HepG2 (cell line): Measurements from ENCODE around the gene ZCCHC3. TPM values are rescaled to one million over a fixed set of nuclear protein-coding genes. Genes with fewer than 3 reads are reported as not detected.

Experiments
- ADNP ChIP-seq: sonication (generic); formaldehyde crosslinking; IDR thresholded peaks from 2 replicates; pipeline ENCODE4 v1.4.0; 2020; ENCODE audit warnings: missing genetic modification reagents
- GPN1 ChIP-seq: sonication (generic); formaldehyde crosslinking; IDR thresholded peaks from 2 replicates; pipeline ENCODE4 v1.5.1; 2020; ENCODE audit warnings: missing genetic modification reagents, borderline replicate concordance
- HNRNPK ChIP-seq: fragments of 200-400 bp; formaldehyde crosslinking; IDR thresholded peaks from 2 replicates; pipeline ENCODE4 v1.6.1; 2018; ENCODE audit warnings: low read length, low read depth, moderate library complexity, mild to moderate bottlenecking; ENCODE audit not compliant: poor library complexity, severe bottlenecking
- HNRNPUL1 ChIP-seq: fragments of 200-400 bp; formaldehyde crosslinking; IDR thresholded peaks from 2 replicates; pipeline ENCODE4 v1.6.1; 2017; ENCODE audit warnings: low read depth, mild to moderate bottlenecking, low read length, moderate library complexity
- IRF1 ChIP-seq: sonication (generic); formaldehyde crosslinking; IDR thresholded peaks from 2 replicates; pipeline ENCODE4 v1.4.0; 2020; ENCODE audit warnings: low read depth, mild to moderate bottlenecking, missing genetic modification reagents
- MAF1 ChIP-seq: sonication (generic); formaldehyde crosslinking; IDR thresholded peaks from 2 replicates; pipeline ENCODE4 v1.5.0; 2020; ENCODE audit warnings: missing genetic modification reagents, borderline replicate concordance
- MEIS2 ChIP-seq: sonication (generic); formaldehyde crosslinking; IDR thresholded peaks from 2 replicates; pipeline ENCODE4 v1.9.0; 2021; ENCODE audit warnings: mild to moderate bottlenecking, missing genetic modification reagents
- MIER3 ChIP-seq: IDR thresholded peaks from 2 replicates; pipeline ENCODE4 v1.6.1; 2016; ENCODE audit warnings: missing compliant biosample characterization, borderline replicate concordance
- SAFB2 ChIP-seq: sonication (generic); formaldehyde crosslinking; IDR thresholded peaks from 2 replicates; pipeline ENCODE4 v1.5.1; 2020; ENCODE audit warnings: missing genetic modification reagents, low read depth, mild to moderate bottlenecking, borderline replicate concordance
- SKIL ChIP-seq: sonication (generic); formaldehyde crosslinking; IDR thresholded peaks from 2 replicates; pipeline ENCODE4 v1.8.0; 2022; ENCODE audit warnings: missing genetic modification reagents, mild to moderate bottlenecking, moderate library complexity, borderline replicate concordance
- SMAD9 ChIP-seq: sonication (generic); formaldehyde crosslinking; IDR thresholded peaks from 2 replicates; pipeline ENCODE4 v1.5.1; 2020; ENCODE audit warnings: mild to moderate bottlenecking, missing genetic modification reagents
- TIGD3 ChIP-seq: sonication (generic); formaldehyde crosslinking; IDR thresholded peaks from 2 replicates; pipeline ENCODE4 v1.5.1; 2020; ENCODE audit warnings: mild to moderate bottlenecking, missing genetic modification reagents, borderline replicate concordance
- YEATS4 ChIP-seq: sonication (generic); formaldehyde crosslinking; IDR thresholded peaks from 2 replicates; pipeline ENCODE4 v1.4.0; 2020; ENCODE audit warnings: missing genetic modification reagents, borderline replicate concordance
- ZBTB37 ChIP-seq: sonication (generic); formaldehyde crosslinking; IDR thresholded peaks from 2 replicates; pipeline ENCODE4 v1.4.0; 2020; ENCODE audit warnings: mild to moderate bottlenecking, missing genetic modification reagents
- ZBTB46 ChIP-seq: sonication (generic); formaldehyde crosslinking; IDR thresholded peaks from 2 replicates; pipeline ENCODE4 v1.4.0; 2020; ENCODE audit warnings: mild to moderate bottlenecking, missing genetic modification reagents, borderline replicate concordance
- ZBTB49 ChIP-seq: sonication (generic); formaldehyde crosslinking; IDR thresholded peaks from 2 replicates; pipeline ENCODE4 v1.4.0; 2020; ENCODE audit warnings: missing genetic modification reagents, borderline replicate concordance
- ZNF3 ChIP-seq: IDR thresholded peaks from 2 replicates; pipeline ENCODE4 v1.7.0; 2017; ENCODE audit warnings: inconsistent platforms
- ZNF670 ChIP-seq: sonication (generic); formaldehyde crosslinking; IDR thresholded peaks from 2 replicates; pipeline ENCODE4 v1.8.0; 2022; ENCODE audit warnings: mild to moderate bottlenecking, missing genetic modification reagents, borderline replicate concordance
- ZNF792 ChIP-seq: IDR thresholded peaks from 2 replicates; pipeline ENCODE4 v1.6.1; 2016
- polyA plus RNA-seq, 8 experiments: library from polyadenylated mRNA; depleted of rRNA in 3 of 8; stranded (reverse) in 7 of 8; unstranded in 1 of 8; fragments of >200 nt; fragmentation: Illumina TruSeq in 4 of 8; extraction: Trizol in 4 of 8; gene quantifications; 2 replicates each; pipeline versions ENCODE4 v1.2.1 to v1.2.3, GENCODE V29; 2011 to 2016; ENCODE audit warnings: low read depth in 4 of 8, missing spikeins in 1 of 8, mixed read lengths in 1 of 8; ENCODE audit not compliant: insufficient read depth in 1 of 8
- total RNA-seq, 5 experiments: library from RNA; depleted of rRNA; stranded (reverse); fragments of >200 nt; fragmentation: Illumina TruSeq; extraction: Trizol; gene quantifications; 2 replicates each; pipeline ENCODE4 v1.2.3, GENCODE V29; 2016; ENCODE audit warnings: low read depth in 1 of 5

Gene ZCCHC3
- total and polyA plus RNA-seq, 2 of the 13 experiments (the other 11 are each of a cell fraction or from before 2014, with no cell fraction given): 46.6 to 63.0 TPM

GRCh38 chr20:326645-327185 lies 29.3 kb downstream of the ZCCHC3 start (continued):
- TF ChIP-seq SKIL (CRISPR knock-in tag) (peak; percentile 74; the same call in 1 of the 2 replicates), HNRNPUL1 (no peak), IRF1 (CRISPR knock-in tag) (no peak), ZBTB49 (no peak), MEIS2 (CRISPR knock-in tag) (no peak; the same call in 1 of the 2 replicates), MIER3 (CRISPR knock-in tag) (no peak), ZBTB46 (CRISPR knock-in tag) (no peak), ZNF3 (CRISPR knock-in tag) (no peak), HNRNPK (no peak), YEATS4 (CRISPR knock-in tag) (no peak; the same call in 1 of the 2 replicates), ZBTB37 (peak; percentile 45; the same call in 1 of the 2 replicates), SMAD9 (CRISPR knock-in tag) (no peak), SAFB2 (CRISPR knock-in tag) (no peak), TIGD3 (0 out of 2 replicates have a peak, but pooled peaks have one; percentile 73), ADNP (CRISPR knock-in tag) (no peak), GPN1 (CRISPR knock-in tag) (no peak), ZNF670 (CRISPR knock-in tag) (no peak), MAF1 (no peak), ZNF792 (CRISPR knock-in tag) (peak; percentile 49; the same call in 1 of the 2 replicates)
